HG02938 (cell line): ENCODE measurements around the gene ECEL1.

ENCODE experiments used
- ATAC-seq: cut with Tn5 transposase; IDR thresholded peaks from one replicate; pipeline ENCODE4 v1.9.1; 2021; ENCODE audit warnings: mild to moderate bottlenecking, moderate library complexity; ENCODE audit not compliant: unreplicated experiment

Gene ECEL1

DNA sequence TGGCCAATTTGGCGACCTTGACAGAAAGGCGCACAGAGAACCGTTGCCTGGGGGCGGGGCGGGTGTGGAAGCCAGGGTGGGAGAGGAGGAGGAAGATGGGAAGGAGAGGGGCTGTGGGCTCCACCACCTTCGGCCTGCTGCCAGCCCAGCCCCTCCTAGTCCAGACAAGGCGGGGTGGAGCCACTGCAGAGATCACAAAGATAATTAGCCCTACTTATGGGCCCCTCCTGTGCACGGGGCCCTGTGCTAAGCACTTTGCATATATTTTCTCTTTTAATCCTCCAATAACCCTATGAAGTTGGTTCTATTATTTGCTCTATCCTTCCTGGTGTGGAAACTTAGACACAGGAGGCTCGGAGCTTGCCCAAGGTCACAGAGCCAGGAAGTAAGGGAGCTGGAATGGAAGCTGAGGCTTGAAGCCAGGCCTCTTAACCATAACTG is 13.7 kb upstream of the ECEL1 start:
- no peak for ATAC-seq

GRCh38 chr2:232498452-232498851 is 10.8 kb upstream of the ECEL1 start:
- no peak for ATAC-seq

- no peak for ATAC-seq
Observed at GRCh38 chr2:232497348-232497747, 9.7 kb upstream of the ECEL1 start.

- no peak for ATAC-seq
Observed at GRCh38 chr2:232496501-232497270, 9.1 kb upstream of the ECEL1 start.

DNA sequence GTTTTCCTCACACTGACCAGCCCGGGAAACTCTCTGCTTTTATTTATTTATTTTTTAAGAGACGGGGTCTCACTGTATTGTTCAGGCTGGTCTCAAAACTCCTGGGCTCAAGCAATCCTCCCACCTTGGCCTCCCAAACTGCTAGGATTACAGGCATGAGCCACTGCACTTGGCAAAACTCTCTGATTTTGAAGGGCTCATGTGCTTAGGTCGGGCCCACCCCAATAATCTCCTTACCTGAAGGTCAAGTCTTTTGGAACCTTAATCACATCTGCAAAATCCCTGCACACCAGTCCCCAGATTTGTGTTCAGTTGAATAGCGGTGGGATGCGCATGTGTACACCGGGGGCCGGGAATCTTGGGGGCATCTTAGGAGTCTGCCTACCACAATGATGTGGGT is 7.7 kb upstream of the ECEL1 start:
- ATAC-seq = no peak

DNA sequence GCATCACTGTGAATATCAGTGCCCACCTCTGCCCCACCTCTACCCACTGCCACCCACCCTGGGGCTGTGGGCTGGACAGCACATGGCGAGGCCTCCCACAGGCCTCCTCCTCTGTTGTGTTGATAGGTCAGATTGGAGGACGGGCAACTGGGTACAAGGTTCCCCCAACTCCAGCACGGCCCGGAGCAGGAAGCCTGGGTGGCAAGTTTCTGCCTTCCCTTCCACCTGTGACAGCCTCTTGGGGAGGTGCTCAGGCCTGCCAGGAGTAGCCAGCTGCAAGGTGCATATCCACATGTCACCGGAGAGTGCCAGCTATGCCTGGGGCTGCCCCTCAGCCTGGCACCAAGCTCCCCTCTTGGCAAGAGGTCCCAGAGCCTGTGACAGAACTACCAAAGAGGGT is 6.9 kb upstream of the ECEL1 start:
- ATAC-seq = no peak

- no peak for ATAC-seq
Observed at GRCh38 chr2:232493701-232494474, 6.3 kb upstream of the ECEL1 start.

DNA sequence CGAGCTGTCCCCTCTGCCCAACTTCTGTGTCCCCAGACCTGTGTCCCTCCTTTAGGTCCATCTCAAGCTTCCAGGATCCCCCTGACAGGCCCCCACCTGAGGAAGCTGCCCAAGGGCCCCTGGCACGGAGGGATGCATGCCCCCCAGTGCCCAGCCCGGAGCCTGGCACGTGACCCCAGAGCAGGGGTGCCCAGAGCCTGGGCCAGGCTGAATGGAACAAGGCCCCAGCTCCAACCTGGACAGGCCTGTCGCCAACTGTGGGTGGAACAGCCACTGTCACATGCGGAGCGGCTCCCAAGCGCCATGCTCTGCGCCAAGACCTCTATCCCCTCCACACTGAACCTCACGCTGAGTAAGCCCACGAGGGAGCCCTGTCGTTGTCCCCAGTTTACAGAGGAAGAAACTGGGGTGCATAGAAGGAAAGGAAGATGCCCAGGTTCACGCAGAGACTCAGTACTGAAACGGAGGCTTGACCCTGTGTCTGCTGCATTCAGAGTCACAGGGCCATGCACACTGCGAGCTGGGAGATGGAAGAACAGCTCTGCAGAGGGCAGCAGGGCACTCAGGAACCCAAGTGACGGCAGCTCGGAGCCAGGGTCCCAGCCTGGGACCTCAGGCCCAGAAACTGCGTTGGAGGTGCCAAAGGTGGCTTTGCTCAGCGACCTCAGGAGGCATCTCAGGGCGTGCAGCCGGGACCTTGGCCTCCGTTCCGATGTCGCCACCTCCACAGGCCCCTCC is 5.5 kb upstream of the ECEL1 start:
- ATAC-seq = no peak

GRCh38 chr2:232492236-232492848 is 4.7 kb upstream of the ECEL1 start:
- no peak for ATAC-seq

- ATAC-seq = no peak
Observed at GRCh38 chr2:232491139-232491780, 3.6 kb upstream of the ECEL1 start.

DNA sequence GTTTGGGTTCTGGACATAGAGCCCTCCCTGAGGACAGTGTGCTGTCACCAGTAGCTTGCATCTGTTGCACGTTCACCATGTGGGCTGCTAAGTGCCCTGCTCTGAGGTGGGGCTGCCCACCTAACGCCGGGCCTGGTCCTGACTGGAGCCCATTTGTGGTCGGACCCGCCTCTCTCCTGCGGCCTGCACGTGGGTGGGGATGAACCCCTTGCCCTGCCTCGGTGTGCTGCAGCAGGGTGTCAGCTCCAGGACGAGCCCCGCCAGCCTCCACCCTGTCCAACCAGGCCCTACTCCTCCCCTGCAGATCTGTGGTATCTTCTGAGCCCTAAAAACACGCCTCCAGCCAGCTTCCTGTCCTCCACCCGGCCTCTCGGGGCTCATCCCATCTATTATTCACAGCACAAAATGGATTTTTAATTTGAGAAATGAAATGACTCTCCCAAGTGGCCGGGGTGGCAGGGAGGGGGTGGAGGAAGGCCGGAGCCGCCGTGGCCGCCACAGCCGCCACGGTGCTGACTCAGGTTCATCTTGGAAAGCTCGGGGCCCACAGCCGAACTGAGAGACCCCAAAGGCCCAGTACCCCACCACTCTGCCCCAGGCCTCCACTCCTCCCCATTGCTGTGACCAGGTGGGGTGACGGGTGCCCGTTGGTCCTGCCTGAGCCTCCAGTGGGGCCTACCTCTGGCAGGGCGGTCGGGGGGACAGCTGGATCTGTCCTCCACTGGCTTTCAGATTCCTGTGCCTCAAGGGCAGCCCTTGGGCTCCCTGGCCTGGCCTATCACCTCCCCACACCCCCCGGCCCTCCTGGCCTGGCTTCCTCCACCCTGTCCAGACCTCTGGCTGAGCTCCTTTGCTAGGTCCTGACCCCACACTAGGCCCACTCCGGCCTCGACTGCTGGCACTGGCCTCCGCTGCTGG is 2.8 kb upstream of the ECEL1 start:
- no peak for ATAC-seq

- ATAC-seq = no peak
Observed at GRCh38 chr2:232489516-232490220, 2.0 kb upstream of the ECEL1 start.

GRCh38 chr2:232488721-232489300 is 1.2 kb upstream of the ECEL1 start:
- ATAC-seq = no peak

GRCh38 chr2:232488097-232488711 is 570 bp upstream of the ECEL1 start:
- no peak for ATAC-seq

- no peak for ATAC-seq
Observed at GRCh38 chr2:232486558-232487384, 863 bp downstream of the ECEL1 start.

- ATAC-seq = no peak
Observed at GRCh38 chr2:232485757-232486557, 1.7 kb downstream of the ECEL1 start.
